ENCODE results near the gene CCT7.

Gene CCT7

DNA sequence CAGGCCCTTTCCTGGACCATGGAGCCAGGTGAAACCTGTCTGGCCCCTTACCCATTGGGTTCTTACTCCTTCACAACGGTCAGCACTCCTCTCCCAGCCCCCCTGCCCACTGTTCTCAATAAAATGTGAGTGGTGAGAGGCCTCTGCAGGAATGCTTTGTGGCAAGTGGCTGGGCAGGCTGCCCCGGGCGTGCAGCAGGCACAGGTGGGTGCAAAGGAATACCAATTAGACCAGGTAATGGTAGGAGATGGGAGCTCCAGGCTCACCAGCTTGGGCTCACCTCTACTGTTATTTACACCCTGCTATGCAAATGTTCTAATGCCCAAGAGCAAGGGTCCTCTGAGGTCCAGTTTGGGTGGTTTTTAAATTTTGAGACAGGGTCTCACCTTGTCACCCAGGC, 7.0 kb upstream of the CCT7 start:
- no peak for DNase-seq (ENCODE audit: low read depth)

- no peak for DNase-seq (ENCODE audit: low read depth)
Measured at GRCh38 chr2:73228631-73229030, 5.5 kb upstream of the CCT7 start.

DNA sequence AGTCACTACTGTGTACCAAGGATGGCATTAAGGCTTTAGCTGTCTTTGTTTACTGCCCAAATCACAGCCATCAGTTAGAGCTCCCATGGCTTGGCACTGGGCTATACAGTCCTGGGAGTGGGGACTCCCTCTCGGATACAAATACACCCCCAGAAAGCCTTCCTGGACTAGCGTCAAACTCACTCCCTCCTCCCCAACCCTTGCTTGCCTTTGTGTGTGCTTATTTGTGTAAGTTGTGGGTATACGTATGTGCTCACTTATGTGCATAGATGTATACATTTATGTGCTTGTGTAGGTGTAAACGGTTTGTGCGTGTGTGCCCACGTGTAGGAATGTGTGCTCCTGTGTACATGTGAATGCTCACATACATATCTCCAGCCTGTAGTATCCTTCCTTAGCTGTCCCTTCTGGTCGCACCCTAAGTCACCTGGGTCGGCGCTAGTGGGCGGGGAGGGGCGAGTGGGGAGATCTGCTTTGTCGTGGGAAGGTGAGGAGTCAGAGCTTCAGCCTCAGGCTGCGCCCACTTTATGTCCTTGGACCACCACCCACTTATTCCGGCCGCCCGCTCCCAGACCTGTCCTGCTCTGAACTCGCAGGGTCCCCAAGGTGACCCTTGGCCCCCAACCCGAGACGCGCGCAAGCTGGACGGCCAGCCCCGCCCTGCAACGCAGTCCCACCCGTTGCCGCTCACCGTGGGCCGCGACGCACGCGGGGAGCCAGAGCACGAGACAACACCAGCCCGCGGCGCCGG, 1.5 kb upstream of the CCT7 start:
- no peak for DNase-seq (ENCODE audit: low read depth)

- peak; percentile 99 for DNase-seq (ENCODE audit: low read depth)
Measured at GRCh38 chr2:73233154-73233931, 765 bp upstream of the CCT7 start, which contains the start of gene PRADC1. PRADC1 (minus strand) TSS chr2:73233239; CDS start chr2:73233160, 79 bp downstream.

- no peak for DNase-seq (ENCODE audit: low read depth)
Measured at GRCh38 chr2:73235315-73236028, 1.4 kb downstream of the CCT7 start.

DNA sequence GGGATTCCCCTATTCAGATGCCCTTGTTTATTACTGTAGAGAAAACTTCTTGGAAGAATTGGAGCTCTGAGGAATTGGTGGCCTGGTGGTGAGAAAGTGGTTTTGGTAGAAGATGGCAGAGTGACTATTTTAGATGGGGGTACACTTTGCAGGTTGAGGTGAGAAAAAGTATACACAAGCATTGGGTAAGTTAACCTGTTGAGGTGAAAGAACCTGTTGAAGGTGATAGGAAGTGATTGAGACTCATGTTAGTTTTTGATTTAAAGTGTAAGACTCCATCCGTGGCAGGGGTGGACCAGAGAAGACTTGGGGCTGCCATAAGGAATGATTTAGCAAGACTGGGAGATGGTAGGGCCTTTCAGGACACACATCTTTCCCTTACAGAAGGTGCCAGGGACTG, 3.1 kb downstream of the CCT7 start:
- no peak for DNase-seq (ENCODE audit: low read depth)

DNA sequence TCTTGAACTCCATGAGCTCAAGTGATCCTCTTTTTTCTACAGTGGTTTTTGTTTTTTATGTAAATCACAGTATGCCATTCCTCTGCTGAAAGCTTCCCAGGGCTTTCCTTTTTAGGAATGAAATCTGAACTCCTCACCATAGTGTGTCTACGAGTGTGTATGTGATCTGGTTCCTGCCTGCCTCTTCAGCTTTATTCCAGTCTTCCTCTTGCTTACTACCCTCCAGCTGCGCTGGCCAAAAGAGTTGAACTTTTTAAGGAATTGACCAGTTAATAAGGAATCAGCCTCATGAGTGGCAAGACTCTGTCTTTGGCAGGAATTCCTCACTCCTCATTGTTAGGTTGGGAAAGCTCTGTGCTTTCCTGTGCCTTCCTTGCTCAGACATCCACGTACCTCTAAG, 4.0 kb downstream of the CCT7 start:
- DNase-seq (ENCODE audit: low read depth) = no peak

GRCh38 chr2:73238976-73239375, 4.9 kb downstream of the CCT7 start:
- no peak for DNase-seq (ENCODE audit: low read depth)

- peak; percentile 73 for DNase-seq (ENCODE audit: low read depth)
Measured at GRCh38 chr2:73239776-73240175, 5.7 kb downstream of the CCT7 start.

- no peak for DNase-seq (ENCODE audit: low read depth)
Measured at GRCh38 chr2:73243884-73244570, 9.9 kb downstream of the CCT7 start.

DNA sequence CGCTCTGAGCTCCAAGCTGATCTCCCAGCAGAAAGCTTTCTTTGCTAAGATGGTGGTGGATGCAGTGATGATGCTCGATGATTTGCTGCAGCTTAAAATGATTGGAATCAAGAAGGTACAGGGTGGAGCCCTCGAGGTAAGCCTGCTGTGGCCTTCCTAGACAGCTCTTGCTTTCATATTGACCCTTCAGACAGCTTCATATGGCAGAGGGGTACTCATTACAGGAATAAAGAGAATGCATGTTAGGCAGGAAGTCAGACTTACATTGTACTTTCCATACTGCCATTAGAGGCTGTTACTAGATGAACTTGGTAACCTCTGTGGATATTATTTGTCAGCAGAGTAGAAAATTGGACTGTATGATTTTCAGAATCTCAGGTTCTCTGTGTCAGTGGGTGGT, 10.5 kb downstream of the CCT7 start:
- no peak for DNase-seq (ENCODE audit: low read depth)

- DNase-seq (ENCODE audit: low read depth) = no peak
Measured at GRCh38 chr2:73246850-73247249, 12.7 kb downstream of the CCT7 start.

GRCh38 chr2:73249636-73250035, 15.5 kb downstream of the CCT7 start:
- DNase-seq (ENCODE audit: low read depth) = no peak

DNA sequence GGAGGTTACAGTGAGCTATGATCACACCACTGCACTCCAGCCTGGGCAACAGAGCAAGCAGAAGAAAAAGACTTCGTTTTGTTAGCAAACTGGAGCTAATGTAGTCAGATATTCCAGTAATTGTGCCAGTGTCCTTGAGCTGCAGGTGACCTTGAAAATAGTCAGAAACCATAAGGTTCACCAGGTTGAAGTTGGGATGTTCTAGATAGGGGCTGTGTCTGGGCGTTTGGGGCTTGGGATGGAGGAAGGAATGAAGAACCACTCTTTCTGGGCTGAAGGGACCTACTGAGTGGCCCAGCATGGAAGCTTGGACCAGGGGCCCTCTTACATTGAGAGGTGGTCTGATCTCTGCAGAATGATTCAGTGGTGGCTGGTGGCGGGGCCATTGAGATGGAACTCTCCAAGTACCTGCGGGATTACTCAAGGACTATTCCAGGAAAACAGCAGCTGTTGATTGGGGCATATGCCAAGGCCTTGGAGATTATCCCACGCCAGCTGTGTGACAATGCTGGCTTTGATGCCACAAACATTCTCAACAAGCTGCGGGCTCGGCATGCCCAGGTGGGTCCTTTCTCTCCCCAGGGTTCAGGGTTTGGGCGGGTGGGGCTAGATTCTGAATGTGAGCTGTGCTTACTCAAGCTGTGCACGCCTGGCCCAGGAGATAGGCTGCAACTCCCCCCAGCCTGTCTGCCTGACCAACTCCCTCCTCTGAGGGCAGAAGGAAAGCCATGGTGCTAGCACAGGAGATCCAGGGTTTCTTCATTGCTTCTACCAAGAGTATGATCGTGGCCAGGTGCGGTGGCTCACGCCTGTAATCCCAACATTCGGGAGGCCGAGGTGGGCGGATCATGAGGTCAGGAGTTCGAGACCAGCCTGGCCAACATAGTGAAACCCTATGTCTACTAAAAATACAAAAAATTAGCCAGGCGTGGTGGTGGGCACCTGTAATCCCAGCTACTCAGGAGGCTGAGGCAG, 17.1 kb downstream of the CCT7 start:
- DNase-seq (ENCODE audit: low read depth) = no peak

DNA sequence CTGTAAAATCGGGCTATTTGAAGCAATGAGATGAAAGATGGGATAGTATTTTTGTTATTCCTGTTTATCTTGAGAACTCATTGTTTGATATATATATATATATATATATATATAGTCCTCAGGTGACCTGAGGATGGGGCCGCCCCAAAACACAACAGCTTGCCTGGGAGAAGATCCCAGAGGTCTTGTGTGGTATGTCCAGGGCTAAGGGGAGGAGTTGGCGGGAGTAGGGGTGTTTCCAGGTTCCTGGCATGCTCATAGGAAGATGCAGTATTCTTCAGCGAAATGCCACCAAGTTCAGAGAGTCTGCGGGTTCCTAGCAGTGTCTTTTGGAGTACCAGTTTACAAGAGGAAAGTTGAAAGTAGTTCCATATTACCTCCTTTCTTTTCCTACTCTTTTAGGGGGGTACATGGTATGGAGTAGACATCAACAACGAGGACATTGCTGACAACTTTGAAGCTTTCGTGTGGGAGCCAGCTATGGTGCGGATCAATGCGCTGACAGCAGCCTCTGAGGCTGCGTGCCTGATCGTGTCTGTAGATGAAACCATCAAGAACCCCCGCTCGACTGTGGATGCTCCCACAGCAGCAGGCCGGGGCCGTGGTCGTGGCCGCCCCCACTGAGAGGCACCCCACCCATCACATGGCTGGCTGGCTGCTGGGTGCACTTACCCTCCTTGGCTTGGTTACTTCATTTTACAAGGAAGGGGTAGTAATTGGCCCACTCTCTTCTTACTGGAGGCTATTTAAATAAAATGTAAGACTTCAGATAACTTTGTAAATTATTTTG, 18.3 kb downstream of the CCT7 start:
- no peak for DNase-seq (ENCODE audit: low read depth)

DNA sequence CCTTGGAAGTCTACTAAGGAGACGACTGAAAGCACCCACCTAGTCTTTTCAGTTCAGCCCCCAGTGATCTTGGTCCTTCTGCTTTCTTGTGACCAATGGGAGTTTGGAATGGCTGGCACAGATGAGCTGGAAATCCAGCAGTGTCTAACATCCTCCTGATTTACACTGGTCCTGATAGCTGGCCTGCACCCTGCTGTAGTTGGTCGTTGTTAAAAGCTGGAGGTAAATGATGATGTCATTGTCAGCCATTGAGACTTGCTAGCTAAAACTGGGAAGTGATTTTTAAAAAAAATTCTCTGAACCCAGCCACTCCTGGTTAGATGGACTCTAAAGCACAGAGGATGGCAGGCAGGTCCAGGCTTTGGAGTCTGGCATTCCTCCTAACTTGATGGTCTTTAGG, 19.3 kb downstream of the CCT7 start:
- no peak for DNase-seq (ENCODE audit: low read depth)

GRCh38 chr2:73253901-73254300, 19.8 kb downstream of the CCT7 start:
- DNase-seq (ENCODE audit: low read depth) = no peak

- no peak for DNase-seq (ENCODE audit: low read depth)
Measured at GRCh38 chr2:73254343-73255006, 20.4 kb downstream of the CCT7 start.

DNA sequence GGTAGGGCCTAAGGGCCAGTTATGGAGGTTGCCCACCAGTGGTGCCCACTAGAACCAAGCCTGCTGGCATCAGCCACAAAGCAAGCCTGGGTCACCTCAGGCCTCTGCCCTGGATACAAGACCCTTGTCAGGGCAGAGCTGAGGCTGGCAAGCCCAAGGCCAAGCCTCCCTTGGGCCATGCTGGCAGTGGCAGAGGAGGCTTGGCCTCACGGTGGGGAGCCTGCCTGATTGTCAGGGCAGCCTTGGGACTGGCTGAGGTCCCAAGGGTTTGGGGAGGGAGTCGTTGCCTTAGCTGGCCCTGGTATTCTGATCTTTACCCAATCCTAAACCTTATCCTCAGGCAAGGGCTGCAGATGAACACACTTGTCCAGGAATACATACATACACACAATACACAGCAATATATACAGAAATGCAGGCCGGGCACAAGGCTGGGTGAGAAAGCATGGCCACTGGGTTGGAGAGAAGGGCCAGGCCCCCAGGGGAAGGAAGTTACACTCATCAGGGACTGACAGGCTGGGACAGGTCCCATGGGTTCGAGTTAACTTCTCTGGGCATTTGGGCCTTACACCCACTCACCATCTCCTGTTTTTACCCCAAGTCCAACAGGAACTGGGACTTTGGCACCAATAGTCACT, 21.0 kb downstream of the CCT7 start:
- DNase-seq (ENCODE audit: low read depth) = no peak

Measured in non-pigmented ciliary epithelial cell (primary cell).